Cardiac septum (tissue), 1 donor: ENCODE data around the gene TMSB10. TPM values are rescaled to one million over a fixed set of nuclear protein-coding genes. Genes with fewer than 3 reads are reported as not detected.
"Not testable (repeated sequence)": the region's sequence is repeated elsewhere in the genome, so short reads cannot be mapped to it uniquely, and the experiment has no call there.

Experiments
- DNase-seq: peaks from one replicate; pipeline ENCODE4 v3.0.0-alpha.2; 2020; ENCODE audit warnings: low spot score
- intact Hi-C: fragments of 100-400 bp; cut with DNase I; formaldehyde crosslinking; loops from one replicate; pipeline ENCODE4 v1.14.0; 2022
- total RNA-seq: library from RNA; stranded (reverse); fragmentation: NEBNext Ultra II Directional; extraction: Animal tissue kit (Norgen Biotek cat#: 25700); gene quantifications from one replicate; pipeline ENCODE4 v1.2.1, GENCODE V29; 2021
- donor health status: DM: no; HTN: no; CAD: no.

Gene TMSB10
- total RNA-seq, 1 donor from 2014 or later: 452 TPM

GRCh38 chr2:84923009-84923408 is 17.6 kb downstream of the TMSB10 start:
- intact Hi-C loops: loop anchor here (10.0 kb wide), 1 partner anchor 362 kb away; no protein-coding TSS in a partner anchor
- no peak for DNase-seq

GRCh38 chr2:84924173-84925106 is 19.0 kb downstream of the TMSB10 start:
- DNase-seq: peak; percentile 81
- intact Hi-C loops: loop anchor here (1.0 to 10.0 kb wide), 3 partner anchors 17 to 360 kb away; partner anchors contain the start of gene TRABD2A

- no peak for DNase-seq
- intact Hi-C loops: loop anchor here (5.0 to 10.0 kb wide), 2 partner anchors 43 to 359 kb away; partner anchors contain the start of gene TRABD2A
These were observed 19.9 kb downstream of the TMSB10 start for GRCh38 chr2:84925336-84925723.

- intact Hi-C loops: loop anchor here (2.0 to 10.0 kb wide), 3 partner anchors 44 to 431 kb away; partner anchors contain the start of gene TRABD2A
- peak; percentile 97 for DNase-seq
These were observed 20.4 kb downstream of the TMSB10 start for GRCh38 chr2:84925724-84926376.

- intact Hi-C loops: loop anchor here (2.0 to 10.0 kb wide), 3 partner anchors 45 to 432 kb away; partner anchors contain the start of gene TRABD2A
These were observed 21.8 kb downstream of the TMSB10 start for GRCh38 chr2:84927275-84927627.

GRCh38 chr2:84931384-84931821 is 25.9 kb downstream of the TMSB10 start:
- no peak for DNase-seq
- intact Hi-C loops: no loop called here

More at GRCh38 chr2:84927275-84927627, 21.8 kb downstream of the TMSB10 start:
- DNase-seq: no peak

- no peak for DNase-seq
- intact Hi-C loops: no loop called here
These were observed 32.9 kb downstream of the TMSB10 start for GRCh38 chr2:84938194-84938879.

GRCh38 chr2:84939426-84940087 is 34.1 kb downstream of the TMSB10 start:
- no peak for DNase-seq
- intact Hi-C loops: no loop called here

- intact Hi-C loops: no loop called here
- no peak for DNase-seq
These were observed 34.6 kb downstream of the TMSB10 start for GRCh38 chr2:84940088-84940470.

- DNase-seq: no peak
- intact Hi-C loops: no loop called here
These were observed 35.5 kb downstream of the TMSB10 start for GRCh38 chr2:84940831-84941412.

GRCh38 chr2:84942166-84942565 is 36.7 kb downstream of the TMSB10 start:
- no peak for DNase-seq
- intact Hi-C loops: no loop called here

- intact Hi-C loops: no loop called here
- DNase-seq: no peak
These were observed 37.5 kb downstream of the TMSB10 start for GRCh38 chr2:84942964-84943421.

- intact Hi-C loops: no loop called here
- no peak for DNase-seq
These were observed 38.9 kb downstream of the TMSB10 start for GRCh38 chr2:84944295-84944909.

- intact Hi-C loops, DNase-seq: not testable (repeated sequence)
These were observed 40.4 kb downstream of the TMSB10 start for GRCh38 chr2:84945838-84946203.

- DNase-seq: no peak
- intact Hi-C loops: no loop called here
These were observed 41.0 kb downstream of the TMSB10 start for GRCh38 chr2:84946204-84947009.

- intact Hi-C loops: no loop called here
- DNase-seq: no peak
These were observed 41.6 kb downstream of the TMSB10 start for GRCh38 chr2:84947010-84947593.

- DNase-seq: no peak
- intact Hi-C loops: no loop called here
These were observed 48.1 kb downstream of the TMSB10 start for GRCh38 chr2:84953535-84953934.
